ENCODE measurements around the gene KANSL1L.

Gene KANSL1L

GRCh38 chr2:210002158-210003157 lies 168.8 kb downstream of the KANSL1L start, which contains the start of gene RPE:
Gene RPE (plus strand): TSS chr2:210002638. CDS start chr2:210002662, 24 bp downstream.
- Mint-ChIP-seq H3K4me3 (peak within 1 kb of the TSS; percentile 97), H3K4me1 (peaks cover 45% of the 10 kb centered on the region), H3K27ac (peak within 1 kb of the TSS; percentile 96), H3K9me3 (no peaks in the 10 kb centered on the region), H3K36me3 (peaks cover 34% of the 10 kb centered on the region)
- DNase-seq (ENCODE audit: low spot score in 2 of 2): peak; percentile 91 to 98
- ATAC-seq: peak; percentile 99

- Mint-ChIP-seq H3K36me3 (peaks cover 31% of the 10 kb centered on the region), H3K4me3 (no peak overlapping the region), H3K9me3 (no peaks in the 10 kb centered on the region), H3K27ac (no peak overlapping the region), H3K4me1 (peaks cover 28% of the 10 kb centered on the region)
- ATAC-seq (no peak), DNase-seq (ENCODE audit: low spot score in 2 of 2) (no peak)
Measured at GRCh38 chr2:210000464-210001324, 170.5 kb downstream of the KANSL1L start.

- ATAC-seq: no peak
- Mint-ChIP-seq H3K4me1 (peaks cover 10% of the 10 kb centered on the region), H3K27ac (no peak overlapping the region), H3K9me3 (no peaks in the 10 kb centered on the region), H3K36me3 (peaks cover 17% of the 10 kb centered on the region), H3K4me3 (no peak overlapping the region)
- DNase-seq (ENCODE audit: low spot score in 2 of 2): no peak
Measured at GRCh38 chr2:209998596-209998995, 172.6 kb downstream of the KANSL1L start.

GRCh38 chr2:209993968-209994367 lies 177.2 kb downstream of the KANSL1L start:
- no peaks in the 10 kb centered on the region for H3K36me3 Mint-ChIP-seq
- H3K4me1 Mint-ChIP-seq: no peaks in the 10 kb centered on the region
- no peaks in the 10 kb centered on the region for H3K9me3 Mint-ChIP-seq

GRCh38 chr2:209990838-209991237 lies 180.4 kb downstream of the KANSL1L start:
- H3K27ac Mint-ChIP-seq: no peak overlapping the region
- no peak overlapping the region for H3K4me3 Mint-ChIP-seq
- no peaks in the 10 kb centered on the region for H3K4me1 Mint-ChIP-seq
- H3K36me3 Mint-ChIP-seq: no peaks in the 10 kb centered on the region
- ATAC-seq: no peak
- no peaks in the 10 kb centered on the region for H3K9me3 Mint-ChIP-seq
- DNase-seq (ENCODE audit: low spot score in 2 of 2): no peak

More at GRCh38 chr2:209993968-209994367, 177.2 kb downstream of the KANSL1L start:
- no peak overlapping the region for H3K4me3 Mint-ChIP-seq
- no peak for ATAC-seq
- no peak overlapping the region for H3K27ac Mint-ChIP-seq
- DNase-seq (ENCODE audit: low spot score in 2 of 2): no peak

GRCh38 chr2:209988010-209988409 lies 183.2 kb downstream of the KANSL1L start:
- DNase-seq (ENCODE audit: low spot score in 2 of 2) (no peak), ATAC-seq (no peak)
- Mint-ChIP-seq H3K4me3 (no peak overlapping the region), H3K27ac (no peak overlapping the region), H3K36me3 (no peaks in the 10 kb centered on the region), H3K4me1 (no peaks in the 10 kb centered on the region), H3K9me3 (no peaks in the 10 kb centered on the region)

- ATAC-seq (peak; percentile 51), DNase-seq (ENCODE audit: low spot score in 2 of 2) (no peak)
- no peaks in the 10 kb centered on the region for H3K9me3 Mint-ChIP-seq
- H3K36me3 Mint-ChIP-seq: no peaks in the 10 kb centered on the region
- no peak overlapping the region for H3K27ac Mint-ChIP-seq
- no peak overlapping the region for H3K4me3 Mint-ChIP-seq
- H3K4me1 Mint-ChIP-seq: no peaks in the 10 kb centered on the region
Measured at GRCh38 chr2:209986415-209986814, 184.8 kb downstream of the KANSL1L start.

GRCh38 chr2:209985874-209986273 lies 185.3 kb downstream of the KANSL1L start:
- DNase-seq (ENCODE audit: low spot score in 2 of 2): no peak
- Mint-ChIP-seq H3K27ac (no peak overlapping the region), H3K36me3 (no peaks in the 10 kb centered on the region), H3K4me3 (no peak overlapping the region), H3K9me3 (no peaks in the 10 kb centered on the region), H3K4me1 (no peaks in the 10 kb centered on the region)
- ATAC-seq: no peak

- Mint-ChIP-seq H3K4me3 (no peak overlapping the region), H3K27ac (no peak overlapping the region), H3K9me3 (no peaks in the 10 kb centered on the region), H3K4me1 (no peaks in the 10 kb centered on the region), H3K36me3 (no peaks in the 10 kb centered on the region)
- DNase-seq (ENCODE audit: low spot score in 2 of 2) (no peak), ATAC-seq (no peak)
Measured at GRCh38 chr2:209984291-209984690, 186.9 kb downstream of the KANSL1L start.

GRCh38 chr2:209977386-209978239 lies 193.6 kb downstream of the KANSL1L start:
- Mint-ChIP-seq H3K36me3 (no peaks in the 10 kb centered on the region), H3K9me3 (no peaks in the 10 kb centered on the region), H3K27ac (no peak overlapping the region), H3K4me1 (no peaks in the 10 kb centered on the region), H3K4me3 (no peak overlapping the region)
- ATAC-seq (no peak), DNase-seq (ENCODE audit: low spot score in 2 of 2) (no peak)

GRCh38 chr2:209976698-209977385 lies 194.4 kb downstream of the KANSL1L start:
- Mint-ChIP-seq H3K4me1 (no peaks in the 10 kb centered on the region), H3K36me3 (no peaks in the 10 kb centered on the region), H3K27ac (no peak overlapping the region), H3K4me3 (no peak overlapping the region), H3K9me3 (no peaks in the 10 kb centered on the region)
- ATAC-seq (no peak), DNase-seq (ENCODE audit: low spot score in 2 of 2) (no peak)

GRCh38 chr2:209974576-209974975 lies 196.6 kb downstream of the KANSL1L start:
- Mint-ChIP-seq H3K4me3 (no peak overlapping the region), H3K4me1 (no peaks in the 10 kb centered on the region), H3K9me3 (no peaks in the 10 kb centered on the region), H3K27ac (no peak overlapping the region), H3K36me3 (no peaks in the 10 kb centered on the region)
- DNase-seq (ENCODE audit: low spot score in 2 of 2) (no peak), ATAC-seq (no peak)

GRCh38 chr2:209973328-209973727 lies 197.9 kb downstream of the KANSL1L start:
- no peak overlapping the region for H3K4me3 Mint-ChIP-seq
- H3K27ac Mint-ChIP-seq: no peak overlapping the region
- H3K36me3 Mint-ChIP-seq: no peaks in the 10 kb centered on the region
- no peaks in the 10 kb centered on the region for H3K9me3 Mint-ChIP-seq
- no peak for ATAC-seq
- H3K4me1 Mint-ChIP-seq: no peaks in the 10 kb centered on the region
- DNase-seq (ENCODE audit: low spot score in 2 of 2): no peak
